Stimulated activated CD8-positive, alpha-beta memory T cell treated with anti-CD3 and anti-CD28 coated beads, Interleukin-4, amount 100 ng/mL, for 4 hours (primary cell): ENCODE data around the gene ING1.

Experiments used
- DNase-seq, 2 donors: peaks; one replicate each; pipeline ENCODE4 v3.0.0-alpha.2; 2020; ENCODE audit warnings: low read depth in 2 of 2, low spot score in 1 of 2

Gene ING1

GRCh38 chr13:110770678-110771077, 57.2 kb downstream of the ING1 start:
- no peak for DNase-seq

GRCh38 chr13:110771194-110771593, 57.7 kb downstream of the ING1 start:
- no peak for DNase-seq

DNA sequence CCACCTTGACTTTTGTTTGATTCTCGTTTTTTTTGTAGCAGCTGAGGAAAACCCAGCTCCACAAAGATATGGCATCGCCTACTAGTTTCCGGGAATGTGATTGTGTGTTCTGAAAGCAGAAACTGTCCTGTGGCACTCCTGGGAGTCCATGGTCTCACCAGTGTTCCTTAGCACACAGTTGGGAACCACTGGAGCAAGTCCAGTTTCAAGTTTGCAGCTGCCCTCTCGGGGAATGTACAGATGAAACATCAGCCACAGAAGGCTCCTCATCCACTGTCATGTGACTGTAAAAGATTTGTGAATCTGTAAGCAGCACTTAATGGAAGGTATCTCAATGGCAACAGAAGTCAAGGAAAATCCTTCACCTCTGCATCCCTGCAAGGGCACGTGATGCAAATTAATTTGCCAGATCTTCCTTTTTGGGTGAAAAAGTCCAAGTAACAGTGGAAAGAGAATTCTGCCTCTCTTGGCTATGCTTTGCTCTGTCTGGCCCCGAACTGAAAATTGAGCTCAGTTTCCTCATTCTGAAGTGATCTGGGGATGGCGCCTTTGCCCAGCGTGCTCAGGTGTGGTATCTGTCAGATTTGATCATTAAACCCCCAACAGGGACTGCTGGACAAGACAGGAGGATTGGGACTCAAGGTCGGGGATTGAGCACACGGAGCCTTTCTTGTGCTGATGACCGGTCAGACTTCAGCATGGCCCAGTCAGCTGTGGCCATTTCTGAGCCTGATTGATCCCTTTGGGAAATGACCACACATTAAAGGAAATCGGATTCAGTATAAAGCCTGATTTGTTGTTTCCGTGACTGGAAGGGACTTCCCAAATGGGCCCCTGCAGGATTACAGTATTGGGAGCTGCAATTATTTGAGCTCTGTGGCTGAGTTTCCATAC, 58.8 kb downstream of the ING1 start:
- no peak for DNase-seq
